ENCODE measurements around the gene KLF11.

The KLF11 gene

GRCh38 chr2:10067330-10067729 lies 24.0 kb downstream of the KLF11 start:
- no peak for DNase-seq

DNA sequence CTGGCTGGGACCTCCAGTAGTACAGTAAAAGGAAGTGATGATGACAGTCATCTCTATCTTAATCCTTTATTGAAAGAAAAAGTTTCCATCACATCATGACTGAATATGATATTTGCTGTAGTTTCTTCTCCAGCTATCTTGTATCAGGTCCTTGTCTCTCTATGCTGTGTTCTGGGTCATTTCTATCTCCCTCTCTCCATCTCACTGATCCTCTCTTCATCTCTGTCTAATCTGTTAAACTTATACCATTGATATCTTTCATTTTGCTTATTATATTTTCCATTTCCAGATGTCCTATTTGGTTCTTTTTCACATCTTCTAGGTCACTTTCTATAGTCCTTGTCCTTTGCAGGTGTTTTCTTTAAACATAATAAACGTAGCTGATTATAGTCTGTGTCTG lies 24.5 kb downstream of the KLF11 start:
- no peak for DNase-seq

DNA sequence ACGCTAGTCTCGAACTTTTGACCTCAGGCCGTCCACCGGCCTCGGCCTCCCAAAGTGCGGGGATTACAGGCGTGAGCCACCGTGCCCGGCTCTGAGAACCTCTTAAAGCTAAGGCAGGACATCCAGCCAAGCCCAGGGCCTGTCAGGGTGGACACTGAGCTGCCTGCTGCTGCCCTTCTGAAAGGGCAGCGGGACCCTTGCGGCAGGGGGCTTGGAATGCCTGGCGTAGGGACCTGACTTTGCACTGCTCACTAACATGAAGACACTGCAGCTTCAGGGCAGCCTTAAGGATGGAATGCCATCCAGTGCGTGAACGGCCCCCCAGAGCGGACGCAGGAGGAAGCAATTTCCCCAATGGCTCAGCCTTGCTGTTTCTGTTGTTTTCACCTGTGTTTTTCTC lies 27.8 kb downstream of the KLF11 start:
- DNase-seq = no peak

GRCh38 chr2:10071595-10071994 lies 28.2 kb downstream of the KLF11 start:
- no peak for DNase-seq

DNA sequence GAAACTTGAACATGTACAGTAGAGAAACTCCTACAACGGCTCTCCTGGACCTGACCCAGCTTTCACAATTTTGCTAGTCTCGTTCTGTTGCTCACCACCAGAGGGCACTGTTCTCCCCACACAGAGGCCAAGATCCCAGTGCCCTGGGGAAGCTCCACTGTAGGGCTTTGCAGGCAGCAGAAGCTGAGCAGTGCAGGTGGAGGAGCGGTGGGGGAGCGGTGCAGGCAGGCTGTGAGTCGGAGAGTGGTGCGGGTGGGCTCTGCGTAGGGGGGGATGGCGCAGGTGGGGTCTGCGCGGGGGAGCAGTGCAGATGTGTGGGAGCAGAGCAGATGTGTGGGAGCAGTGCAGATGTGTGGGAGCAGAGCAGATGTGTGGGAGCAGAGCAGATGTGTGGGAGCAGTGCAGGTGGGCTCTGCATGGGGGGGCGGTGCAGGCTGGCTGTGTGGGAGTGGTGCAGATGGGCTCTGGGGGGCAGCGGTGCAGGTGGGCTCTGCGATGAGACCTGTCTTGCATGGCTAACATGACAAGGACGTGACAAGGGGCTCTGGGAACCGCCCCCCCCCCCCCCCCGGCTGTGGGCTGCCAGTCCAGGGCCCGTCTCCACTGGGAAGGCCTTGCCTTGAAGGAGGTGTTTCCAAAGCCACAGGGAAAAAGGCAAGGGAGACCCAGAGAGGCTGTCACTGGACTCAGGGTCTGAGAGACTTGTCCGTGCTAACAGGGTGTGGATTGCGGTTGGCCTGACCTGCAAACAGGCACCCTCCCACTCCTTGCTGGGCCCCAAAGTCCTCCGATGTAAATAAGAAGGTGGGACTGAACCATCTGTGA lies 29.5 kb downstream of the KLF11 start:
- DNase-seq = peak; percentile 76 to 78

DNA sequence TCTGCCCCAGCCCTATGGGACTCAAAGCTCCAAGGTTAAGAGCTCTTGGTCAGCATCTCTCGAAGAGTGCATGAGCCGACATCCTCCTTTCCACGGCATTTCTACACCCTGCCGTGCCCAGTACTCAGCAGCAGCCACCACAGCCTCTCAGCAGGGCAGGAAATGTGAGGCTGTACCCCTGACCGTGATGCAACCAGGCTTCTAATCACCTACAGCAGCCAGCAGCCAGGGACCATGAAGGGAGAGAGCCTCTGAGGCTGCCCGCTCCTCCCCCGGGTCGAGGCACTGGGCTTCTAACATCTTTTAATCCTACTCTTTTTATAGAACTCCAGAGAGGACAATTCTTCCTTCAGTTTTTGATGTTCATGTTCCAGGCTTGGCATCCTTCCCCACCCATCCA lies 30.4 kb downstream of the KLF11 start:
- no peak for DNase-seq

DNA sequence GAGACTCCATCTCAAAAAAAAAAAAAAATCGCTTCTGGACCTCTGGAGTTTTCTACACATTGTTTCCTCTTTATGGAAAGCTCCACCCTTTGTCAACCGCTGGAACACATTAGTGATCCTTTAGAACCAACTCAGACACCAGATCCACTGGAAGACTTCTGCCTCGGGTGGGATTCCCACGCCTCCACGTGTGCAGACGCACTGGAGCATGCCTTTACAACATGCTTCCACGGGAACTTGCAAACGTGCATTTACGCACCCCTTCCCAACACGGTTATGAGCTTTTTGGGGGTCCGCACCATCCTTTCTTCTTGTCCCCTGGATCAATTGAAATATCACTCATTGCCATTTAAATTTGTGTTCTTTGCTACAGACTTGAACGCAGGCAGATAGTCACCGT lies 31.8 kb downstream of the KLF11 start:
- DNase-seq = no peak

- no peak for DNase-seq
Observed at GRCh38 chr2:10075571-10076209, 32.3 kb downstream of the KLF11 start.

DNA sequence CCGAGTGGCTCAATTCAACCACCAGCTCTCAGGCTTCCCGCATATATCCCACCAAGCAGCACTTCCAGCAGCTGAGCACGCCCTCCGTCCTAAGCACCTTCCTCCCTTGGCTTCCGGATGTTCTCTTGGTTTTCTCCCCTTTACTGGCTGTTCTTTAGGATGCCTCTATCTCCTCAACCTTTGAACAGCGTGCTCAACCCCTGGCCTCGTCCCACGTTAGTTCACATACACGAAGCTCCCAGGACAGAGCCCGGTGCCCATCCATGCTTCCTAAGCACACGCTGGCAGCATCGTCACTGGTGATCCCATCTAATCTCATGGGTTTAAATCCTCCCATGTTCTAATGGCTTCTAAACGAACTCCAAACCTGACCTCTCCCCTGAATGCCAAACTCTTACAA lies 33.2 kb downstream of the KLF11 start:
- no peak for DNase-seq

GRCh38 chr2:10076988-10077527 lies 33.7 kb downstream of the KLF11 start:
- no peak for DNase-seq

DNA sequence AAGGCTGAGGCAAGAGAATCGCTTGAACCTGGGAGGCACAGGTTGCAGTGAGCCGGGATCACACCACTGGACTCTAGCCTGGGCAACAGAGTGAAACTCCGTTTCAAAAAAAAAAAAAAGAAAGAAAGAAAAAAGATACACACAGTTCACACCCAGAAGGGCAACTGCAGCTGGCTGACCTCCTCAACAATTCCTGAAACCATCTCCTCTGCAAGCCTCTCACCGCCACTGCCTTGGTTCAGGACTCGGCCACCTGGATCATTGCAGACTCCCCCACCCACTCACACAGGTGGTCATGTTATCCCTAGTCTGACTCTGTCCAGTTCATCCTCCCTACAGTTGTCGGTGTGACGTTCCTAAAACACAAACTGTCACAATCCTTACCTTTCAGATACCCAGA lies 34.7 kb downstream of the KLF11 start:
- no peak for DNase-seq

DNA sequence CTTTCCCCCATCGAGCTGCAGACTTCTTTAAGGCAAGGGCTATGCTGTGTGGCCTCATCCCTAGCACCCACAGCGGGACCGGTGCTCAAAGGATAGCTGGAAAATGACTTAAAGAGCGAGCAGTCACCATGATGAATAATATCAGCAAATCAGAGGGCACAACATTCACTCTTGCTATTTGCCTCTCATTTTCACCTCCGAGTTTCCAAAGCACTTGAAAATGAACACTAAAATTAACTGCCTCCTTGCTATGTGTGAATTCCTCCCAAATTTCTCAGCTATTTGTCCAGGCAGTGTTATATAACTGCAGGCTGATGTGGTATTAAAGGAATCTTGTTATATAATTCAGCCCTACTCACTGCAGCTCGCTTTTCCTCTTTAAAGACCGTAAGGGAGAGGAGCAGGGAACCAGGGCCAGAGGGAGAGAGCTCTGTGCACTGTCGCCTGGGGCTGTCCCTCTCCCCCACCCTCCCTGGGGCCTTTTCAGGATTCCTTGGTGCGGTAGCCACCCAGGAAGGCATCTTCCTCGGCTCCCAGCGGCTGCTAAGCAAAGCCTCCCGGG lies 35.4 kb downstream of the KLF11 start:
- no peak for DNase-seq

DNA sequence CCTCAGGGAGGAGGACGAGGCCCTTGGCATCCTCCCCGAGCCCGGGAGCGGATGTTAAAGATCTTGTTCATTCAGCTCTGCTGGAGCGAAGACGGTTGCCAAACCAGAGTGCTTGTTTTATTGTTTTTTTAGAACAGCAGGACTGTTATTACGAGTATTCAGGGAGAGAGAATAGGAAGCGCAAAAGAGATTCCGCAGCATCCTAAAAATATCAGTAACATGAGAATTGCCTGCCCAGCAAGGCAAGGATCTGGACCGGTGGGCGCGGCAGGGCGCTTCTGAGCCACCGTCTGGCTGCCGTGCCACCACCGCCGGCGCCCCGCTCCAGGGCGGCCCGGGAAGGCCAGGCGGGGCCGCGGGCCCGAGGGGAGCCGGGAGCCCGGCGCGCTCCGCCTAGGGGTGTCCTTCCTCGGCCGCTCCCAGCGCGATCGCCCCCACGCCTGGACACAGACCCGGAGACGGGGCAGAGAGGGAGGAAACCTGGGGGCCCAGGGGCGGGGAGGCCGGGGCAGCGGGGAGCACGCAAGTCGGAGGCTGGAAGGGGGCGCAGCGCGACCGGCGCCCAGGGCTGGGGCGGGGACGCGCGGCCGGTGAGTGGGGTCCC lies 36.0 kb downstream of the KLF11 start:
- peak; percentile 8 to 15 for DNase-seq

DNA sequence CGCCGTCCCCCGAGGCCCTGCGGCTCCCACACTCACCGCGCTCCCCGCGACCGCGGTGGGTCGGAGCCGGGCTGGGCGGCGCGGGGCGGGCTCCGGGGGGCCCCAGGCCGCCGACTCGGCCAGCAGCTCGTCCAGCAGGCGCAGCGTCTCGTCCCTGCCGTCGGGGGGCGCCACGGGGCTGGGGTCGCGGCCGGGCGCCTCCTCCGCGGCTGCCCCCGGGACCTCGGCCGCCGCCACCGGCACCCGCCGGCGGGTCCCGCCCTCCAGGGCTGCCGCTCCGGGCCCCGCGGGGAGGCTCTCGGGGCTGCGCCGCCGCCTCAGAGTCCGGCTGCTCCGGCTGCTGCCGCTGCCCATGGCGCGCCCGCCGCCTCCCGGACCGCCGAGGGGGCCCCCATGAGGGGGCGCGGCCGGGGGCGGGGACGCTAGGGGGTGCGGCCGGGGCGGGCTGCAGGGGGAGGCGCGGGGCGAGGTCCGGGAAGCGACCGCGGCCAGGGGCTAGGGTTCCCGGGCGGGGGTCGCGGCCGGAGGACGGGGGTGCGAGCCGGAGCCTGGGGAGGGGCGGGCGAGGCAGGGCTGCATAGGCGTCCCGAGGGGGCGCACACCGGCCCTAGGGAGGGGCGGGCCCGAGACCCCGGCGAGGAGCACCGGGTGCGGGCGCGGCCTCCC lies 36.7 kb downstream of the KLF11 start, which contains the start of gene CYS1:
CYS1 (minus strand) TSS at position 542 of the 666 bp plus-strand sequence; CDS start at position 354, 188 bp downstream.
- no peak for DNase-seq

DNA sequence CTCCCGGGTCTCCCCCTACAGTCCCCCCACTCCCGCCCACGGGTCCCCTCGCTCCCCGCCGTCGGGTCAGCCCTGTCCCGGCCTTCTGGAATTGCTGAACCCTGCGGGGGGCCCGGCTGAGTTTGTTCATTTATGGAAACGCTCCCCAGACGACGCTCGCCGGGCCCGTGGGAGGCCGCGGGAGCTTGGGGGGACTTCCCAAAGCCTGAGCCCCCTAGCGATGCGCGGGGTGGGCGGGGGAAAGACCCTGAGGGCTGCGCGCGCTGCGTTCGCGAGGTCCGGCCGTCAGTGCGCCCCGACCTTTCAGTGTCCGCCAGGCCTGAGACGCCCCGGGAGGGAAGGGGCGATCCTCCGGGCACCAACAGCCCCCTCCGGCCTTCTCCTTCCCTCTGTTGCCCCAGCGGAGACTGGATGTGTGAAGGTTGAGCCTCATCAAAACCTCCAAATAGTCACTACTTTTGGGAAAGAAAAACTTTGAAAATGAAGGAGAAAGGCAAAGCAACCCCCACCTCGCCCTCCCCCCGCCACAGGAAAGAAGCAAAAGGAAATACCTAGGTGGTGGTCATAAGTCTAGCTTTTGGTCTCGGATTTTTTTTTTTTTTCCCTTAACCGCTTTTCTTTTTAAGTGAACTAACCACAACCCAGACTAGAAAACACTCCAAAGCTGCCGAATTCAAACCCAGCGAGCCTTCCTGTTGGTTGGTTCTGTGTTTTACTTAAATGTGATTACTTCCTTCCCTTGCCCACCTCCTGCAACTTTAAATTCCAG lies 37.4 kb downstream of the KLF11 start:
- peak in 1 of 2 donors; percentile 14 for DNase-seq

- DNase-seq = no peak
Observed at GRCh38 chr2:10083046-10083445, 39.7 kb downstream of the KLF11 start.

DNA sequence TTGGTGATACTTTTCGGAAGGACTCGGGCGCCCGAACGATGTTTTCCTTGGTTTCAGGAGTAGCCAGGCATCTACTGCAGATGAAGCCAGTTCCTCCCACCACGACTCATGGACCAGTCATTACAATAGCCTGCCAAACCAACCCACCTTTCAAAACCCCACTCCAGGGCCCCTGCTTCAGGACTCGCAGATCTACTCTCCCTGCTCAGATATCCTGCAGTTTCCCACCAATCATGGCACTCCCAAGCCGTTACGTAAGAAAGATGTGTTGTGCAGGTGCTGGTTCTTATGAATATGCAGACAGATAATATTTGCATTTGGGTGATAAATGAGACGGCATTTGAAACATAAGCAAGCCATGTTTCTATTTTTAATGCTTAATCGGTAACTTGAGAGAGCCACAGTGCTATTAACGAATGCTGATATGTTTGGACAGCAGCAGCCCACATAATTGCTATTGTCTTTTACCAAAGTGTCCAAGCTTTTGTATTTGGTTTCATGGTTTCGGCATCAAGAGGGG lies 40.4 kb downstream of the KLF11 start:
- DNase-seq = no peak

DNA sequence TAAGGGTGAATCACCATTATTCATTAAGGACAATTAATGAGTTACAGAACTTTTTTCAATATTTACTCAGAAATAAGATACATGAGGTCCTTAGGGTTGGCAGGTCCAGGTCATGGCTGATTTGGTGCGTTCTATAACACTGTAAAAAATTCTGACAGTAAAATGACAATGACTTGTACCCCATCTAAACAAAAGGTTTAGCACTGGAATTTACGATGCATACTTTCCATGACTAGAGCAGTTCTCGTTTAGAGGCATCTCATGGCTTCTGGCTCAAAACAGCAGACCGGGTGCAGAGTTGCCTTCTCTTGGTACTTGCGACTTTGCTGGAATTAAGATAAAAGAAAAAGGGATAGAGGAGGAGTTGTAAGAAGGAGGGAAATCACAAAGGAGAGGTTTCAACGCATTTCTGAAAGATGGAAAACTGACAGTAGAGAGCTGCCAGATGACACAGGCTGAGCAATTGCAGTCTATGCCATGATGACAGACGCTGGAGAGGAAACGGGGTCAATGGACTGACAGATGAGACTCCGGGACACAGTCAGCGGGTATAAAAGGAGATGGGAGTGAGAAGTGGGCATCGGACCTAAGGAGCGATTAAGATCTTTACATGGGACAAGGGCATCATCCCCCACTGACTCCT lies 41.0 kb downstream of the KLF11 start:
- DNase-seq = no peak

DNA sequence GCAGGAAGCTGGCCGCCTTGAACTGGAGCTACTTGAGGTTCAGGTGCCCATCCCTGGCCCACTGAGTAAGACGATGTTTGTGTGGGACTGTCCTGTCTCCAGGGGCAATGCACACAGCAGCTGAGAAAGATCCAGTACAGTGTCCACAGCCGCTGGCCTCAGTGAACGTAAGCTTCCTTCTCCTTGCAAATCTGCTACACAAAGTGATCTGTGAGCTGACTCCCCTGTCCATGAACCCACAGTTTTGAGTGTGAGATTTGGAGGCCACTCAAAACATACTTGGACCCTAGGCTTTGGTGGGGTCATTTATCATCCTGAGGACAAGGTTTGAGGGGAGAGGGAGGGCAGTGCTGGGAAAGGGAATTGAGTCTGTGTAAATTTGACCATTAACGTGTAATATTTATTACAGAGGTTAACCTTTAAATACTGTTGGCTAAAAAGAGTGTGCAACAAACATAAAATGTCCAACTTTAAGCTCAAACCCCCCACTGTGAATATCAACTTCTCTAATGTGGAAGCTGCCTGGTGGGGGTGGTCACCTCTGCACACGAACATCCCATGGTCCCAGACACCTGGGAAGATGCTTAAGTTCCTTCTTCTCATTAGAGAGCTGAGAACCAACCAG lies 41.8 kb downstream of the KLF11 start:
- no peak for DNase-seq

DNA sequence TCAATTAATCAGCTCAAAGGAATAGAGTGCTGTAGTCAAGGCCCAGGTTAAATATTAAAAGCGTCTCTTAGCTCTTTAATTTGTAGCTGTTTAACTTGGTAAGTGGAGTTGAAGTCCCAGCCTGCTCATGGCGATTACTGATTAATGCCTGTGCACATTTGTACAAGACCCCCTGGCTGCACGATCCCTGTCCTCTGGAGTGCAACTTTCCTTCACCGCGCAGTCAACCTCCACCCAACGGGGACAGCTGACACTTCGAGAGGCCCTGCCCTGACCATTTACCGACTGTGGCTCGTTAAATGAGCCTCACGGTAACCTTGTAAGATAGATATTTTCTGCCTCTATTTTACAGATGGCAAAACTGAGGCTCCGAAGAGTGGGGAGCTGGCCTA lies 42.3 kb downstream of the KLF11 start:
- no peak for DNase-seq

DNA sequence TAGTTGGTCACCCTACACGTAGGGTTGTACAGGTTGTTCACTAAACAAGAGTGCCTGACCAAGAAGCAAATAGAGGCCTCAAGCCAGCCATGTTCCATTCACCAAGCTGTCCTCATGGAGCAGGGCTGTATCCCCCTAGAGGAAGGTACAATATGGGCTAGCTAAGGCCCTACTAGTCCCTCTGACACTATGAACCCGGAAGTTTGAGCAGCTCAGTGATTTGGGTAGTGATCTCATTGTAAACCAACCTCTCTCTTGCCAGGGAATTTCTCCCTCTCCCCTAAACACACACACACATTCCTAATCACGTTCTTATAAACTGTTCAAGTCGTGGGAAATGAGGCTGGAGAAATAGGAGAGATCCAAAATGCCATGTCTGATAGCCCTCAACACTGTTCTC lies 43.6 kb downstream of the KLF11 start:
- DNase-seq = no peak

Data from activated CD4-positive, alpha-beta T cell treated with anti-CD3 and anti-CD28 coated beads for 4 hours (primary cell).